Nephron progenitor cell (in vitro differentiated cells): ENCODE measurements around the gene ERG.

Experiments used
- DNase-seq: peaks from one replicate; pipeline ENCODE4 v3.0.0; 2021
- H3K27ac Mint-ChIP-seq: 2 replicates; pipeline ENCODE4 v1.8.0; 2021; ENCODE audit warnings: mild to moderate bottlenecking, moderate library complexity, mixed read lengths
- H3K27me3 Mint-ChIP-seq: 2 replicates; pipeline ENCODE4 v1.8.0; 2021; ENCODE audit warnings: mild to moderate bottlenecking, low read depth, mixed read lengths; ENCODE audit not compliant: poor library complexity
- H3K36me3 Mint-ChIP-seq: 2 replicates; pipeline ENCODE4 v1.8.0; 2021; ENCODE audit warnings: low read depth, mixed read lengths
- H3K4me1 Mint-ChIP-seq: 2 replicates; pipeline ENCODE4 v1.8.0; 2021; ENCODE audit warnings: mixed read lengths
- H3K4me3 Mint-ChIP-seq: 2 replicates; pipeline ENCODE4 v1.8.0; 2021; ENCODE audit warnings: mild to moderate bottlenecking, moderate library complexity, mixed read lengths
- H3K9me3 Mint-ChIP-seq: 2 replicates; pipeline ENCODE4 v1.8.0; 2021; ENCODE audit warnings: mild to moderate bottlenecking, moderate library complexity, mixed read lengths
- TF ChIP-seq, protein P1 (sequence below): fragments of 200-600 bp; sonication (generic); IDR thresholded peaks from 2 replicates; pipeline ENCODE4 v1.5.0; 2021; ENCODE audit warnings: antibody characterized with exemption

Gene ERG

DNA sequence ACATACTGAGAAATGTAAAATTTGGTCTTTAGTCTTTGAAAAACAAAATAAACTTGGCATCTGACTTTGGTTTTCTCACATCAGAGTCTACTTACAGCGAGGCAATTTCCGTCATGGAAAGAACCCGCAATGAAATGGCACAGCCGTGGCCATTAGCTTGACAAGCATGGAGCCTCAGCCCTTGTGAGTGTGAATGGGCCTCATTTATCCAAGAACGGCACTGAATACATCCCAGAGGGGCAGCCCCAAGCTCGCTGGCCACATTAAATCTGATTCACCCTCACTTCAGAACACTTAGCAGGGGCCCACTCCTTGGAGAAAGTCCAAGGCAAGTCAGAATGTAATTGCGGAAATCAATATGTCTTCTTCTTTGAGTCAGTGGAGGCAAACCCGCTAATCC is 64.8 kb downstream of the ERG start:
- Mint-ChIP-seq H3K27ac (no peak overlapping the region), H3K27me3 (no peaks in the 10 kb centered on the region), H3K4me3 (no peak overlapping the region), H3K9me3 (peaks cover 8% of the 10 kb centered on the region), H3K4me1 (peaks cover 18% of the 10 kb centered on the region), H3K36me3 (no peaks in the 10 kb centered on the region)
- DNase-seq: no peak
- TF ChIP-seq, protein P1, sequence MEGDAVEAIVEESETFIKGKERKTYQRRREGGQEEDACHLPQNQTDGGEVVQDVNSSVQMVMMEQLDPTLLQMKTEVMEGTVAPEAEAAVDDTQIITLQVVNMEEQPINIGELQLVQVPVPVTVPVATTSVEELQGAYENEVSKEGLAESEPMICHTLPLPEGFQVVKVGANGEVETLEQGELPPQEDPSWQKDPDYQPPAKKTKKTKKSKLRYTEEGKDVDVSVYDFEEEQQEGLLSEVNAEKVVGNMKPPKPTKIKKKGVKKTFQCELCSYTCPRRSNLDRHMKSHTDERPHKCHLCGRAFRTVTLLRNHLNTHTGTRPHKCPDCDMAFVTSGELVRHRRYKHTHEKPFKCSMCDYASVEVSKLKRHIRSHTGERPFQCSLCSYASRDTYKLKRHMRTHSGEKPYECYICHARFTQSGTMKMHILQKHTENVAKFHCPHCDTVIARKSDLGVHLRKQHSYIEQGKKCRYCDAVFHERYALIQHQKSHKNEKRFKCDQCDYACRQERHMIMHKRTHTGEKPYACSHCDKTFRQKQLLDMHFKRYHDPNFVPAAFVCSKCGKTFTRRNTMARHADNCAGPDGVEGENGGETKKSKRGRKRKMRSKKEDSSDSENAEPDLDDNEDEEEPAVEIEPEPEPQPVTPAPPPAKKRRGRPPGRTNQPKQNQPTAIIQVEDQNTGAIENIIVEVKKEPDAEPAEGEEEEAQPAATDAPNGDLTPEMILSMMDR: no peak

DNA sequence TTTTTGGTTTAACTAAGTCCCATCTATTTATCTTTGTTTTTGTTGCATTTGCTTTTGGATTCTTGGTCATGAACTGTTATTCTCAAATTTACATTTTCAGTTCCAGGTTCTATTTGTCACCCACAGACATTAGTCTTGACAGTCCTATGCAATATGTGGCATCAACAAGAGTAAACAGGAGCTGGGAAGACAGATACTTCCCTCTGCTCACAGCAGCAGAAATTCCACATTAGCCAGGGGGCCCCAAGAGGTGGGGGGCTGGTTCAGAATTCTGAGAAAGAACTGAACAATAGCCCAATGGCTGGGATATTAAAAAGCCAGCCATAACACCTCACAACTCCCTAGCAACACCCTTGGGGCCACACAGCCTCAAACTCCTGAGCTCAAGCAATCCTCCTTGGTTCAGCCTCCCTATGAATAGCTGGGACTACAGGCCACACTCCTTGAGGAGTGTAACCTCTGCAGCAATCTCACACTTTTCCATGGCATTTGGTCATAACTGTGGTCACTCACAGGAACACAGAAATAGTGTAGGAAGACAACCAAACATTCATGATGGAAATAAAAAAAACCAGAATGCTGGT is 67.8 kb downstream of the ERG start:
- Mint-ChIP-seq H3K4me3 (no peak overlapping the region), H3K27ac (no peak overlapping the region), H3K9me3 (peaks cover 8% of the 10 kb centered on the region), H3K36me3 (no peaks in the 10 kb centered on the region), H3K4me1 (peaks cover 16% of the 10 kb centered on the region), H3K27me3 (peaks cover 3% of the 10 kb centered on the region)
- no peak for DNase-seq
- TF ChIP-seq, protein P1: no peak

DNA sequence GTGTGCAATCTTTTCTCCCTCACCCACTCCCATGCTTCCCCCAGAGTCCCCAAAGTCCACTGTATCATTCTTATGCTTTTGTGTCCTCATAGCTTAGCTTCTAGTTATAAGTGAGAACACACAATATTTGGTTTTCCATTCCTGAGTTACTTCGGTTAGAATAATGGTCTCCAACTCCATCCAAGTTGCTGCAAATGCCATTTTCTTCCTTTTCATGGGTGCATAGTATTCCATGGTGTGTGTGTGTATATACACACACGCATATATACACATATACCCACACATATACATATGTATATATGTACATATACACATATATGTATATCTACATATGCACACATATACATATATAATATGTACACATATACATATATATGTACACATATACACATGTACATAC is 69.3 kb downstream of the ERG start:
- peaks cover 3% of the 10 kb centered on the region for H3K27me3 Mint-ChIP-seq
- H3K36me3 Mint-ChIP-seq: no peaks in the 10 kb centered on the region
- no peak overlapping the region for H3K4me3 Mint-ChIP-seq
- TF ChIP-seq, protein P1: no peak
- peaks cover 8% of the 10 kb centered on the region for H3K9me3 Mint-ChIP-seq
- peaks cover 11% of the 10 kb centered on the region for H3K4me1 Mint-ChIP-seq
- no peak for DNase-seq
- H3K27ac Mint-ChIP-seq: no peak overlapping the region

DNA sequence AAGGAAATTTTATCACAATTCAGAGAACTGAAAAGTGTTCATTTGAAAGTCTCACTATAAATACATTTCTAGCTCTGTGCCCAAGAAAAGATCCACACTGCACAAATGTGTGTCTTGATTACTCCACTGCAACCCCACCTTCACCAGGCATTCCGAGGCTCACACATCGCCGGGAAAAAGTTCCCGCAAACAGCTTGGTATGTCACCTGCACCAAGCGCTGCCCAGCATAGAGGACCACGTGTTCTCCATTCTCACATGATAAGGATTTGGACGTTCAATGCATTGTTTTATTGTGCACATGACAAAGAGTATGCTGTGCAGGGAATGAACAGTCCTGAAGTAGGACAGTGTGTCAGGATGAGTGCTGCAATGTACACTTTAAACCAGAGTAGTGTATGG is 70.1 kb downstream of the ERG start:
- no peaks in the 10 kb centered on the region for H3K36me3 Mint-ChIP-seq

DNA sequence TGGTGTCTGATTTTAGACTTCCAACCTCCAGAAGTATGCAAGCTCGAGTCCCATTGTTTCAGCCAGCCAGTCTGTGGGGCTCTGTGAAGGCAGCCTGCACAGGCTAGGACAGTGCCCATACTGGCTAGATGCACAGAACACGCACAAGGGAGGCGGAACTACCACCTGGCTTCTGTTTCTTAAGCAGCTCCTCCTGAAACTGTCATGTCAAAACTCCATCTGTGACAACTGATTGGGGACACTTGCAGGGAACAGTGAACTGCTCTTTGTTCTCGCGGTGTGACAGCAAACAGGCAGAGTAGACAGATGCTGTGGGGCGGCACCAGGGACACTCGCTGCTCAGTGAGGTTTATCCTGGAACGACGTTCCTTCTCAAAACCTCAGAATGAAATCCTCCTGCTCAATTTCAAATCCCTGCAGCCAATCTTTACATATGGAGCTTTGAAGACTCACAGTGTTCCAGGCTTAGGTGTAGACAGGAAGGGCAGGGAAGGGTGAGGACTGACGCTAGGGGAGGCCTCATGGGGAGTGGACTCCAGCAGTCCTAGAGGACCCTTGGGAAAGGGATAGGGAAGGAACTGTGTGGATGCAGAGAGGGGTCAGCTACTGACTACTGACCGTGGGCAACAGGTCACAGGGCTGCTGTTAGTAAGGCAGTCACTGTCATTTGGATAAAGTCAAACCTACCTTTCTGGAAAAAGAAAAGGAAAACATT is 73.8 kb downstream of the ERG start:
- Mint-ChIP-seq H3K36me3 (no peaks in the 10 kb centered on the region), H3K9me3 (no peaks in the 10 kb centered on the region), H3K27me3 (peaks cover 8% of the 10 kb centered on the region), H3K4me3 (no peak overlapping the region), H3K4me1 (peaks cover 9% of the 10 kb centered on the region), H3K27ac (peak overlapping the region; percentile 37)
- no peak for DNase-seq
- TF ChIP-seq, protein P1: no peak

More for the DNA sequence above, 70.1 kb downstream of the ERG start:
- TF ChIP-seq, protein P1: no peak
- Mint-ChIP-seq H3K9me3 (peaks cover 8% of the 10 kb centered on the region), H3K4me1 (peaks cover 9% of the 10 kb centered on the region), H3K27ac (no peak overlapping the region), H3K4me3 (no peak overlapping the region), H3K27me3 (peaks cover 3% of the 10 kb centered on the region)
- DNase-seq: no peak

DNA sequence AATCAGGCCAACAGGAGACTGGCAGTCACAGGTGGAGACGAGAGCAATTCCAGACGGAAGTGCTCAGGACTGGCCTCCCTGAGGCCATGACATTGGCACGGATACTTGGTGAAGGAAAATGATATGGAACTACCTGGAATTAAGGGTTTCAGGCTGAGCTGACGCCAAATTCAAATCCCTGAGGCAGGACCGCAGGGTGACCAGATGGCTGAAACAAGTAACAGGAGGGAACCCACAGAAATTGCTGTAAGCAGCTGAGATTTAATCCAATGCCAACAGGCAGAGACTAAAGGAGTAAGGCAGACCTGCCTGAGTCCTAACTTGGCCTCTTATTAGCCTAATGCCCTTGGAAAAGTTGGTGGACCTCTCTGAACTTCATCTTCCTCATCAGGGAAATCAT is 76.2 kb downstream of the ERG start:
- TF ChIP-seq, protein P1: no peak
- Mint-ChIP-seq H3K4me3 (no peak overlapping the region), H3K9me3 (no peaks in the 10 kb centered on the region), H3K27ac (peak overlapping the region; percentile 62), H3K36me3 (no peaks in the 10 kb centered on the region), H3K27me3 (peaks cover 5% of the 10 kb centered on the region), H3K4me1 (peaks cover 9% of the 10 kb centered on the region)
- DNase-seq: no peak
